Frontal cortex (tissue), 4 donors: ENCODE results near the gene GGTA1. TPM values are rescaled to one million over a fixed set of nuclear protein-coding genes. Genes with fewer than 3 reads are reported as not detected.

Source experiments
- DNase-seq, 2 donors: peaks; one replicate each; pipeline ENCODE4 v3.0.0; 2012; ENCODE audit warnings: low spot score in 2 of 2
- FAIRE-seq: peaks from 2 replicates; lab custom pipeline; 2012; peaks lifted over from hg19 to GRCh38; lab: Jason Lieb, UNC
- total RNA-seq: library from RNA; depleted of rRNA; stranded (reverse); fragments of >200 nt; gene quantifications from one replicate; pipeline ENCODE4 v1.2.3, GENCODE V29; 2014
- donor health status: control.
- donor health status: control.
- donor health status: control.

The GGTA1 gene
- total RNA-seq, 1 donor from 2014 or later: 2.4 TPM

GRCh38 chr9:121503444-121503843 lies 3.8 kb upstream of the GGTA1 start:
- DNase-seq (no peak), FAIRE-seq (no peak)

- peak in 1 of 2 donors; percentile 40 for DNase-seq
Observed at GRCh38 chr9:121500165-121500478, 478 bp upstream of the GGTA1 start.

GRCh38 chr9:121499177-121499426 lies 542 bp downstream of the GGTA1 start:
- no peak for FAIRE-seq

More at GRCh38 chr9:121500165-121500478, 478 bp upstream of the GGTA1 start:
- FAIRE-seq: no peak

GRCh38 chr9:121498487-121499176 lies 1.0 kb downstream of the GGTA1 start:
- DNase-seq (peak in 1 of 2 donors; percentile 39), FAIRE-seq (no peak)

More at GRCh38 chr9:121499177-121499426, 542 bp downstream of the GGTA1 start:
- no peak for DNase-seq

GRCh38 chr9:121498150-121498486 lies 1.5 kb downstream of the GGTA1 start:
- FAIRE-seq: no peak
- DNase-seq: peak; percentile 64 to 78

- FAIRE-seq: no peak
Observed at GRCh38 chr9:121495976-121496375, 3.7 kb downstream of the GGTA1 start.

GRCh38 chr9:121494192-121494591 lies 5.5 kb downstream of the GGTA1 start:
- FAIRE-seq: no peak
- DNase-seq: no peak

More at GRCh38 chr9:121495976-121496375, 3.7 kb downstream of the GGTA1 start:
- DNase-seq: no peak

- FAIRE-seq: no peak
- no peak for DNase-seq
Observed at GRCh38 chr9:121491111-121491510, 8.5 kb downstream of the GGTA1 start.

GRCh38 chr9:121489344-121489743 lies 10.3 kb downstream of the GGTA1 start:
- no peak for DNase-seq
- FAIRE-seq: no peak

- FAIRE-seq (no peak), DNase-seq (no peak)
Observed at GRCh38 chr9:121486043-121486442, 13.6 kb downstream of the GGTA1 start.

- no peak for DNase-seq
- no peak for FAIRE-seq
Observed at GRCh38 chr9:121485623-121486022, 14.0 kb downstream of the GGTA1 start.

GRCh38 chr9:121484651-121485446 lies 14.8 kb downstream of the GGTA1 start:
- DNase-seq (no peak), FAIRE-seq (no peak)

- DNase-seq (no peak), FAIRE-seq (no peak)
Observed at GRCh38 chr9:121483473-121484031, 16.1 kb downstream of the GGTA1 start.

- FAIRE-seq: no peak
- no peak for DNase-seq
Observed at GRCh38 chr9:121483049-121483448, 16.6 kb downstream of the GGTA1 start.

GRCh38 chr9:121478816-121479676 lies 20.6 kb downstream of the GGTA1 start:
- FAIRE-seq (no peak), DNase-seq (no peak)

- no peak for FAIRE-seq
Observed at GRCh38 chr9:121476156-121476555, 23.5 kb downstream of the GGTA1 start.

GRCh38 chr9:121474231-121474947 lies 25.3 kb downstream of the GGTA1 start:
- DNase-seq (no peak), FAIRE-seq (no peak)

More at GRCh38 chr9:121476156-121476555, 23.5 kb downstream of the GGTA1 start:
- DNase-seq: no peak

- no peak for FAIRE-seq
- DNase-seq: no peak
Observed at GRCh38 chr9:121473229-121473628, 26.4 kb downstream of the GGTA1 start.

GRCh38 chr9:121472446-121472845 lies 27.2 kb downstream of the GGTA1 start:
- DNase-seq: no peak
- FAIRE-seq: no peak

- no peak for FAIRE-seq
- no peak for DNase-seq
Observed at GRCh38 chr9:121466142-121466541, 33.5 kb downstream of the GGTA1 start.
